Activated CD4-positive, alpha-beta T cell treated with anti-CD3 and anti-CD28 coated beads, Interleukin-2, amount 50 U/mL, for 4 hours (primary cell): ENCODE results near the gene RGMB.

ENCODE experiments used
- DNase-seq, 2 experiments: peaks; one replicate each; pipeline ENCODE4 v3.0.0-alpha.2; 2020

Gene RGMB

DNA sequence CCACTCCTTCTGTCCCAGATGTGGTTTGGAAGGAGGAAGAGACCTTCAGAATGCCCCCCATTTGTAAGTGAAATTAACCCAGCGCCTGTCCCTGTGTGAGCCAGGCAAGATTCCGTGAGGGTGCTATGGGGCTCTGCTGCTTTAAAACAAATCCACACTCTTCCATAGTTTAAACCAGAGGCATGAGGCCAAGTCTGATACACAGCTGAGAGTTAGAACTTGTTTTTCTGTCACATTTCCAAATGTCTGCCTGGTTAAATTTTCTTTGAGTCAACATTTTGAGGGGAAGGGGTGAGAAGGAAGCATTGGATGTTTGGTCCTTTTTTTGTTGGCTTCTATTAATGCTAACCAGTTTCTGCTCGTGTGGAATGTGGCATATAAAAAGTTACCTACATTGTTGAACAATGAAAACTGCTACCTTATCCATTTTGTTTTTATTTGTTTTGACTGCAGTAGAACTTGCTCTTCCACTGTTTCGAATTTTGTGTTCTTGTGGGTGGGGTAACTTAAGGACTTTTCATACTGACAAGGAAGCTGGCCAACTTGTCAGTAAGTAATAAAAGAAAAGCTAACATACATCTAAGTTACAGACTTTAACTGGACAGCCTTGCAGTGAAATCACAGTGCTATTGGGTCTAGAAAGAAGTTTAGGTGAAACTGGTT, 12.9 kb downstream of the RGMB start:
- DNase-seq = no peak

DNA sequence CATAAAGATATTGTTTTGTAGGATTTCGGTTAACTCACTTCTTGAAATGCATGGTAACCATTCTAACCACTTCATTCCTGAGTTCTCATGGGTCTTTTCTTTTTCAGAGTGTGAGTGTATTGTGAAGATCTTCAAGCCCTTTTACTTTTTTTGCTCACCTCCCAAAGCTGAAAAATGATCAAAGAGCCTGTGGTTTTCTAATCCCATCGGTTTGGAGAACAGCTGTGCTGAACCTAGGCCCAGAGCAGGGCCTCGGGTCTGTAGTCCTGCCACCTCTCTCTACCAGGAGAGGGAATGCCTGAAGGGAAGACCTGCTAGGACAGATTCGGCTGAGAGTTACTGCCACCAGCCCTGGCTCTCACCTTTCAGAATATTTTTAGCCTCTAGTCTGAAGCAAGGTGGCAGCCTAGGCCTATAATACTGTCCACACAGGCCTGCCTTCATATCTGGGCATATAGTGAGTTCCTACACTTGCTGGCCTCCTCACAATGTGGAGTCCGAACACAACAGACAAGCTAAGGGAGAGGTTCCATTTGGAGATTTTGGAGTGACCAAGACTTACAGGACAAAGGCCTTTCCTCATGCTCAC, 13.8 kb downstream of the RGMB start:
- DNase-seq = no peak

DNA sequence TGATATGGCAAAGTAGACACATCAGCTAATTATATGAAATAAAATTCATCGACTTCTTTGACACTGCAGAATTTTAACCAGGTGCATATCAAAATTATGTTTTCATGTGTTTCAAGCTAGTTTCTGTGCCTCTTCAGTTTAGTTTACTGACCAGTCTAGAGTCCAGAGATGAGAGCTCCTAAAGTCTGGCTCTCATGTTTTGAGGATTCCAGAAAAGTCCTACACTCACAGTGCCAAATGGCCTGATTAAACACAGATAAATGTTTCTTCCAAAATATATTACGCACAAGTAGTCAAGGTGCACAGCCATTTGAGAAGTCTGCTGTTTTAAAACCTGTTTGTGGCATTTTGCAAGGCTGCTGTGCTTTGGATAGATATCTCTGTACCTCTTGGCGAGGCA, 15.6 kb downstream of the RGMB start:
- no peak for DNase-seq

DNA sequence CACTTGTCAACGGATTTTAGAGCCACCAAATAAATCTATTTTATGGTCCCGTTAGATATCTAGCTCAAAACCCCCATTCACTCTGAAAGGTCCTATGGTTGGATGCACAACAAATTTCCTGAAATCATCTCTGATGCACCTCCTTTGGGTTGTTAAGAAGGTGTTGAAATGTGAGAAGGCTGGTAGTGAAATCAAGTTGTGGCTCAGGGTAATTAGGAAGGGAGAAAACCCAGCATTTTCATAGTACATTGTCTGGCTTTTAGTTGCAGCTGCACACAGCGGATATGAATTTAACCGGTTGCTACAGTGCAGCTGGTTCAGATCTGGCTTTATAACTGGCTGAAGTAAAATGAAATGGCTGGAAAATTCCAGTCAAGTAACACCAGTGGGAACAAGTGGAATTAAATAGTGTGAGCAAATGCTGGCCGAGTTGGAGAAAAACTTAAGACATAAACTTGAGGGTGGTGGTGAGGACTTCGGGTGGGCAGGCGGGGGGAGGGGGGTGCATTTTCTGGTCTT, 17.6 kb downstream of the RGMB start:
- DNase-seq = no peak

DNA sequence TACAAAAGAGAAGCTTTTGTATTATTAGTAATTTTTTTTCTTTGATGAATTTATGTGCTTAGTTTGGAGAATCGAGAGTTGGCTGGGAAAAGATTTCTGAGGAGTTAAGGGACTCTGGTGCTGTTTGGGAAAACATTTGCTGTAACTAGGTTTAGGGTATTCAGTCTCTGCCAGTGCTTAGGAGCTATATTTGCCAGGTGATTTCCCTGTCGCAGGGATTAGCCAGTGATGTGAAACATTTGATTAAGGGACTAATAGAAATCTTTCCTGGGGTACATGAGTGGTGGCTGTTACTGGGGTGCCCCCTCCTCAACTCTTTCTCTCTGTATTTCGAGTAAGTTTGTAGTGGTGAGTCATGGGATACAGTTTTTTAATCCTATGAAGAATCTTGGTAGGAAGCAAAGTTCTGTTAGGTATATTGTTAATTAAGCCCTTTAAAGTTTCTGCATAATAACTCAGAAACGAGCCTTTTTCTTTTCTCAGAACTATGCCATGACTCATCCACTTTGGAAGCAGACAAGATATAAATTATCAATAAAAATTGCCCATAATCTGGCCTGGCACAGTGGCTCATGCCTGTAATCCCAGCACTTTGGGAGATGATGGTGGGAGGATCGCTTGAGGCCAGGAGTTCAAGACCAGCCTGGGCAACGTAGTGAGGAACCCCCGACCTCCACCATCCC, 18.6 kb downstream of the RGMB start:
- DNase-seq = no peak

DNA sequence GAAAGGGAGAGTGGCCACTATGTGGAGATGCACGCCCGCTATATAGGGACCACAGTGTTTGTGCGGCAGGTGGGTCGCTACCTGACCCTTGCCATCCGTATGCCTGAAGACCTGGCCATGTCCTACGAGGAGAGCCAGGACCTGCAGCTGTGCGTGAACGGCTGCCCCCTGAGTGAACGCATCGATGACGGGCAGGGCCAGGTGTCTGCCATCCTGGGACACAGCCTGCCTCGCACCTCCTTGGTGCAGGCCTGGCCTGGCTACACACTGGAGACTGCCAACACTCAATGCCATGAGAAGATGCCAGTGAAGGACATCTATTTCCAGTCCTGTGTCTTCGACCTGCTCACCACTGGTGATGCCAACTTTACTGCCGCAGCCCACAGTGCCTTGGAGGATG, 19.8 kb downstream of the RGMB start:
- DNase-seq = no peak

DNA sequence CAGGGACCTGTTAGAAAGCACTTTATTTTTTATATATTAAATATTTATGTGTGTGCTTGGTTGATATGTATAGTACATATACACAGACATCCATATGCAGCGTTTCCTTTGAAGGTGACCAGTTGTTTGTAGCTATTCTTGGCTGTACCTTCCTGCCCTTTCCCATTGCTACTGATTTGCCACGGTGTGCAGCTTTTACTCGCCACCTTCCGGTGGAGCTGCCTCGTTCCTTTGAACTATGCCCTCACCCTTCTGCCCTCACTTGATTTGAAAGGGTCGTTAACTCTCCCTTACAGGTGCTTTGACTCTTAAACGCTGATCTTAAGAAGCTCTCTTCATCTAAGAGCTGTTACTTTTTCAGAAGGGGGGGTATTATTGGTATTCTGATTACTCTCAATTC, 20.5 kb downstream of the RGMB start:
- no peak for DNase-seq

DNA sequence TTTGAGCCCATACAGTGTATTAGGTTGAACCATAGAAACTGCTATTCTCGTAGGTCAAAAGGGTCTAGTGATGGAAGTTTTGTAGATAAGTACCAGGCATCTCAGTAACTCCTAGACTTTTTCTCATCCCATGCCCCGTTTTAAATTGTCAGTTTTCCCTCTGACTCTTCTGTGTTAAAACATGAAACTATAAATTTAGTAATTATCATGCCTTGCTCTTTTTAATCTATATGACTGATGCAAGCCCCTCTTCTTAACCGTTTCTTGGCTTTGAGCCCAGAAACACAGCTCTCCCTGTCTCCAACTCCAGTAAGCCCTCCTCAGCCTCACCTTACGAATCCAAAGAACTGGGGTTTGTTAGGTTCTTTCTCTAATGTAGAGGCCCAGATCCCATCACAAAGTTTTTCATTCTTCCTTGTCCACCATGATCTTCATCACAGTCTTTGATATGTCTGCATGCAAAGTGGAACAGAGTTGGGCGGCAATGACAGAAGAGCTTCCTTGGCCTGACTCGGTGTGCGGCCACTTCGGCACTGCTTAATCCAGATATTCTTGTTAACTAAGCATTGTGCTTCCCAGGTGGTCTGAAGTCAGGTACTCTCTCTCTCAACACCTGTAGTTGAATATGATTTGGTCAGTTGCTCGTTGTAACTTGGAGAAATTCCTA, 21.1 kb downstream of the RGMB start:
- DNase-seq = no peak

DNA sequence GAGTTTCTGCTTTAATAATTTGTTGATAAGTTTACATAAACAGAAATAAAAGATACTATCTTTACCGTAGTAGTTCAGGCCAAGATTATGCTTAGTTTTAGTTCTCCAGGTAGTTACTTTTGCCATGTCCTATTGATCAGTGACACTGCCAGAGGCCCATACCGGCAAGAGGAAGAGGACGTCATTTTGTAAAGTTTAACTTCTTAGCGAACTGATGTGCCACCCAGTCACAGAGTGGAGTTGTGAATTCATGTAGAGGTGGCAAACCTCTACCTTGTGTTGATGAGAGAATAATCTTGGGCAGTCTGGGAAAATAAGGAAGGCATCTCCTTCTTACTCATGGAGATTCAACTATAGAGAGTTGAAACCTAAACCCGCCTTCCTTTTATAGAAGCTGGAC, 21.8 kb downstream of the RGMB start:
- no peak for DNase-seq

DNA sequence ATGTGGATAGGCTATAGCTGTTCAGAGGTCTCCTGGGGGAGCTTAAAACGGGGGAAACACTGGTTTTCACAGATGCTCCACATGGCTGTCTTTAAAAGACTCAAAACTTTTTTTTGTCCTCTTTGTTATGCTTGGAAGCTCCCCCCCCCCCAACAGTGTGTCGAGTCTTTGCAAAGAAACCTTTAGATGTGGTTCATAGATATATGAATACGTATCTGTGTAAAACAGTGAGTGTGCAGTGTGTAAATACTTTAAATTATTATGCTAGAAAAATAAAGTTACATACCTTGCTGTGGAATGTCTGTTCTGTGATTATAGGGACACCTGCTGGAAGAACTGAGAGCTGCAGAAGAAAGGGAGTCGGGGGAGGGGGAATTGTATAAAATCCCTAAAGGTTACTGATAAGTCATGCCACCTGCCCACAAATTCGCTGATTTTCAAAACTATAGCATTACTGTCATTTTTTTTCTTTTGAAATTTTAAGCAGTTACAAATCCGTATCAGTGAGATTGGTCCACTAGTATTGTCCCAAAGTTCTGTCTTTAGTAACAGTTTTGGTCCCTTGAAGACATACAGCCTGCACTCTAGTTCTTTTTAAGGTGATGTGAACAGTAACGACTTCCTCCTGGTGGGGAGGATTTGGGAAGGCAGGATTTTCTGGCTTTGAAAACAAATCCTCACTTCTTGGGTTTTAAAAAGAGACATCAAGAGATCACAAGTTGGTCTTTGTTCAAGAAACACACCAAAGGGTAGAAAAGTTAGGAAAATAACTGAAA, 22.9 kb downstream of the RGMB start:
- peak; percentile 51 to 54 for DNase-seq

DNA sequence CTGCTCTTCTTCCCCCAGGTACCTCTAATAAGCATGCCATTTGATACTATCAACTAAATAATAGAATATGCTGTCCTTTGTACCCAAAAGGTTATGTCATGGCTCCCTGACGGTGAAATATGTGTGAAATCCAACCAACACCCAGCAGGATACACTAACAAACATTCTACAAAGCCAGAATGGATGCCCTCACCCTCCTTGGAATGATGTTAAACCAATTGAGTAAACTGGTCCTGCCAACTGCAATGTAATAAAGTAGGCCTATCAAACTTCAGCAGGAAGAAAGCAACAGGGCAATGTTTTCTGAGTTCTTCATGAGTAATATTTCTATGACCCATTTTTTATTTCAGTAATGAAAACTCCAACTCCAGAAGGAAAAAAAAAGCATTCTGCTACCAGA, 24.9 kb downstream of the RGMB start:
- DNase-seq = no peak

DNA sequence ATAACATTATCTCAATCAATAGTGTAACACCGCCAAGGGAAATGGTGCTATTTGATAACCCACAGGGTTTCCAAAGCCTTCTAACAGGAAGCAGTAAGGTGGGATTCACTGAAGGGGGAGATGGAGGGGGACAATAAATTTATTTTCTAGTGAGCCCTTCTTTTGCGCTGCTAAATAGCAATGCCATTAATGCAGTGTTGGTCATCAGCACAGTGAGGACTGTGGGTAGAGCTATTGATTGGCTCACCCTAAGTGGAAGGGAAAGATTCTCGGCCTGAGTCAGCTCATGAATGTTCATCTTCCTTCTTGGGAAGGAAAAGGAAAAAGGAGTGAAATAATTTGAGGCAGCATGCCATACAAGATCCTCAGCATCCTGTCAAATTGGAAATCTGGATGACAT, 25.4 kb downstream of the RGMB start:
- DNase-seq = no peak

DNA sequence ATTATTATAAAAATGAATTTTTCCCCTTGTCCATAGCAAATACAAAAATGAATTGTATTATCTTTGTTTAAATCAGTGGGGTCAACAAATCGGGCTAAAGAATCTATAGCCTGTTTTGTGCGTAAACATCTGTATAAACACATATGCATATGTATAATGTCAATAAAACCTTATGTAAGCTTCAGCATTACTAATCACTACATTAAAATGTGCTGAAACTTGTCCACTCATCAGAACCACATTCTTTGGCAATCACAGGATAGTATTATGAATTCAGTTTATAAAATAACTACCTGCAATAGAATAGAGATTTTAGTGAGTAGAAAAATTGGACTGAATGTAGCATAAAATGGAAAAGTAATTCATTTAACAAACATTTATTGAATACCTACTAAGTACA, 30.6 kb downstream of the RGMB start:
- no peak for DNase-seq

DNA sequence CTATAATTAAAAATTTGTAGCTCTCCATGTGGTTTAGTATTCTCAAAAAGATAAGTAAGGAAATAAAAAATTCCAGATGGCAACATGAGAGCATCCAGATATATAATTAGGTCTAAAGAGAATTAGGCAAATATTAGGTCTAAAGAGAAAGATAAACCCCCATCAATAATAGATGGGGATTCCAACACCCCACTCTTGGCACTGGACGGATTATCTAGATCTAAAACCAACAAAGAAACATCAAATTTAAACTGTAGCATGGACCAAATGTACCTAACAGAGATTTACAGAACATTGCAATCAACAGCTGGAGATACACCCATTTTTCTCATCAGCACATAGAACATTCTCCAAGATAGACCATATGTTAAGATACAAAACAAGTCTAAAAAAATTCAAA, 31.6 kb downstream of the RGMB start:
- no peak for DNase-seq

DNA sequence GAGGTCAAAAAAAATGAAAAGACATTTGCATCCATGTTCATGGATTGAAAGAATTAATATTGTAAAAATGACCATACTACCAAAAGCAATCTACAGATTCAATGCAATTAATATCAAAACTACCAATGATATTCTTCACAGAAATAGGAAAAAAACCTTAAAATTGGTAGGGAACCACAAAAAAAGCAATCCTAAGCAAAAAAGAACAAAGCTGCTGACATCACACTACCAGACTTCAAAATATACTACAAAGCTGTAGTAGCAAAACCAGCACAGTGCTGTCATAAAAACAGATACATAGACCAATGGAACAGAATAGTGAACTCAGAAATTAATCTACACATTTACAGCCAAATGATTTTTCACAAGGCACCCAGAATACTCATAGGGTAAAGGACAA, 34.3 kb downstream of the RGMB start:
- DNase-seq = no peak

DNA sequence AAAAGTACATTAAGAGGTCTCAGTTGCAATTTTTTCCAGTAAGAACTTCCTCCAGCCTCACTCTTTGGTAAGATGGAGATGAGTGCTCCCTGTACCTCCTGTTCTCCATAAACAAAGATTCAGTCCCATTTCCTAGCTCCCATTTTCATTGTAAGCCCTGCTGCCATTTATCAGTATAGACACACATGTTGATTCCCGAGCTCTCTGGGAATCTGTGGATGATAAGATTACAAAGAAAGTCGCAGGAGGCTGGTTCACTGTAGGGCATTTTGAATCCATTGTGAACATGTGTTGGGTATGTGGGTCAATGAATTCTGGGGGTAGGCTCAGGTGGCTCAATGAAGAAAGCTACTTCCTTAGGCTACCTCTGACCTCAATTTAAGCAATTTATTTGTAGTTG, 36.7 kb downstream of the RGMB start:
- no peak for DNase-seq

DNA sequence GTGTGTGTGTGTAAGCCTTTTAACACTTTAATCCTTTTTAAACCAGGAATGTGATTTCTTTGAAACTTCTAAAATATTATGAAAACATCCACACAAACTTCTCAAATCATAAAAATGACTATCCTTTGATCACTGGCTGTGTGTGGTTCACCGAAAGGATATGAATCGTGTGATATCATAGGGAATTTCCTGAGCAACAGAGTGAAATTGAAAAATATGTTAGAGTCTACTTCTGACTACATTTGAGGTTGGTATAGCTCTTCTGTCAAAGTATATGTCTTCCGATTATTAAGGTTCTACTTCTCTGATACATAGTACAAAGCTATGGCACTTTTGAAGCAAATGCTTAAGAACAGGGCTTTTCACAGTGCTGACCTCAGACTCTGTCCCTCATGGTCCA, 40.3 kb downstream of the RGMB start:
- DNase-seq = no peak

DNA sequence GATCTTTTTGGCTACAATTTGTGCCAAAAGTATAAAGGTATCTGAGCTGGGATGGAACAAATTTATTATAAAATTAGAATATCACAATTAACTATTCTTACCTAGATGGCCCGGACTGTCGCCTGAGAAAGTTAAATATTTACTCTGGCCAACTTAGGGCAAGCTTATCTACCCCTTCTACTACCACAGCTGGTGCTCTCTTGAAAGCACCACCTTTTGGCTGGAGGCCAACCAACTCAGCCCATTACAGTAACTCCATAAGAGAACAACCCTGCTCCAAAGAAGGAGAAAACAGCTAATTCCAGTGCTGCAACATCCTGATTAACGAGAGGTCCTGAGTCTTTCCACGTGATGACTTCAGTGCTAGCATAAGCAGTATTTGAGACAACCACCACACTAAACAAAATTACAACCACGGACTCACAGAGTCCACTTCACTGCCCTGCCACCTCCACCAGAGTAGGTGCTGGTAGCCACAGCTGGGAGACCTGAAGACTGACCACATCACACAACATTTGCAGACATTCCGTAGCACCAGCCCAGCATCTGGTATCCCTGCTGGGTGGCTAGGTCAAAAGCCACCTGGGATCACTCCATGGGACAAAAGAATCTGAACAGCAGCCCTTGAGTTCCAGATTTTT, 43.2 kb downstream of the RGMB start:
- no peak for DNase-seq

DNA sequence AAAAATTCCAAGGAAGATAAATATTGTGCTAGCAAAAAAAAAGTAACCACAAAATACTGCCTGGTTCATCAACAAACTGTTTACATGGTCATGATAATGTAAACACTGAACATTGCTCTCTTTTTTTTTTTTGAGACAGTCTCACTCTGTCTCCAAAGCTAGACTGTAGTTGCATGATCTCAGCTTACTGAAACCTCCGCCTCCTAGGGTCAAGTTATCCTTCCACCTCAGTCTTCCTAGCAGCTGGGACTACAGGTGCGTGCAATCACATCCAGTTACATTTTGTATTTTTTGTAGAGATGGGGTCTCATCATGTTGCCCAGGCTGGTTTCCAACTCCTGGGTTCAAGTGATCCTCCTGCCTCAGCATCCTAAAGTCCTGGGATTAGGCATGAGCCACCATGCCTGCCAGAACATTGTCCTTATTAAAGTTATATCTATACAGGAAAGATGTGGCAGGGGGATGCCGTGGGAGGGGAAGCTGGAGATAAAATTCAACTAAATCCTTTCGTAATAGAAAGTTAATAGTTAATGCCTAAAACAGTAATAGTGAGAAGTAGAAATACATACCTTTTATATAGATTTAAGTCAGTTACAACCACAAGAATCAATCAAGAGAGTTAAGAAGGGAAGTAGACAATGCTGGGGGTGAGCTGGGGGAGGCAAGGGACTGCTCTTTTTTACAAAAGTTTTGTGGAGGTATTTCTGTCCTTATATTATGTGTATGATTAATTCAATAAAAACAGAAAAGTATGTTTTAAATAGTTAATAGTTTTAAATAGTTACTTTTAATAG, 52.3 kb downstream of the RGMB start:
- DNase-seq = no peak

DNA sequence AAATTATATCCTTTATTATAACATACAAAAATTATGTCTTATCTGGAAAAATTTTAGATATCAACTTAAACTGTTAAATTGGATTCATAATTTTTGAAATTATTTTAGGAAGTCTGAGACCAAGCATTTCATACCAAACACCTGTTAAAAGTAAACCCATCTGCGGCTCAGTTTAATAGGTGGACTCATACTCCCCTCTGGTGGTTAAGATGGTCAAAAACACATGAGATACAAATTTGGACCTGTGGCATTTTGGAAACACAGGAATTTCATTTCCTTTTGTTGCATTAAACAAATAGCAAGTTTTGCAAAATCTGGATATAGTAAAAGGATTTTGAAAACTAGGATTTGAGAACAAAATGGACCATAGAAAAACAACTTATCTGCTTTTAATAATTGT, 53.7 kb downstream of the RGMB start:
- DNase-seq = no peak

DNA sequence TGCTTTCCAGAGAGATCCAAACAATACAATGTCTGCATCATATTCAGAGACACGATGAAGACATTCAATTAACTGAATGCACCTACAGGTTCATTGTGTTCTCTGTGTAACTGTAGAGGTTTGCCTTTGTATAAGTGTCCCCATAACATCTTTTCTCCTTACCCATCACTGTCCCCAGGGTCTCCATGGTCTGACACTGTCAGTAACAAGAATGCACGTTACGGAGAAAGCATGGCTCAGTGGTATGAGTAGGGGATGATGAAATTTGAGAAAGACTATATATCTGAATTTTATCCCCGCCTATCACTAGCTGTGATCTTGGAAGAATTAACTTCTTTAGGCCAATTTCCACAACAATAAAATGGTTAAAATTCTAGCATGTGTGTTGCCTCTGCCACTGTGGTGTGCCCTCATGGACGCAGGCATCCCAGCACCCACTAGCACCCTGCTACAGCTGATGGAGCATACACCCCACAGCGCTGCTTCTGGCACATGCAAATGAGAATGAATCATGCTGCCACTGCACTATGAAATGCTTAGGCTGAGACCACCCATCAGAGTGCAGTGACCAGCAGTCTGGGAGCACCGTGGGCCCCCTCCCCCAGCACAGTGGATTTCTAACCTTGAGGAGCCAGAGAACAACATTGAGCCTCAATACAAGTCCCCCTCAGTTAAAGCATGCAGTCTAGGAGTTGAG, 54.3 kb downstream of the RGMB start:
- no peak for DNase-seq
